Astrocyte (in vitro differentiated cells and primary cell): ENCODE measurements around the gene KCNMA1.

Experiments used
- CTCF ChIP-seq: IDR thresholded peaks from 2 replicates; pipeline ENCODE4 v1.5.1; 2011; ENCODE audit warnings: low read depth, mild to moderate bottlenecking, inconsistent platforms, low read length, moderate library complexity; ENCODE audit not compliant: insufficient read depth
- EZH2 ChIP-seq: IDR thresholded peaks from 2 replicates; pipeline ENCODE4 v1.6.1; 2012; ENCODE audit warnings: mild to moderate bottlenecking, low read length, inconsistent platforms; ENCODE audit not compliant: insufficient read depth

- TF ChIP-seq CTCF (no peak), EZH2 (no peak)
Measured at GRCh38 chr10:77518241-77518909, 119.2 kb downstream of the KCNMA1 start.
